Measurements from ENCODE around the gene MCM3AP.

GRCh38 chr21:46253610-46254124 is 31.7 kb downstream of the MCM3AP start:
- TF ChIP-seq CTCF (IDR thresholded peaks at IDR 0.05) (no peak), POLR2AphosphoS5 (IDR thresholded peaks at IDR 0.05) (no peak), POLR2A (IDR thresholded peaks at IDR 0.05; ENCODE audit: low read depth) (no peak), EP300 (IDR thresholded peaks at IDR 0.05) (no peak)

Measured in esophagus muscularis mucosa (tissue), 4 donors.